Heart right ventricle (tissue), 16 donors: ENCODE results near the gene NELL1. TPM values are rescaled to one million over a fixed set of nuclear protein-coding genes. Genes with fewer than 3 reads are reported as not detected.
"Not testable (repeated sequence)": the region's sequence is repeated elsewhere in the genome, so short reads cannot be mapped to it uniquely, and the experiment has no call there.

Source experiments
- ATAC-seq, 8 donors: fragments of 200-7000 bp; cut with Tn5 transposase; one replicate each; pipeline ENCODE4 v1.9.1; 2020; ENCODE audit warnings: mild to moderate bottlenecking in 8 of 8, moderate library complexity in 8 of 8, moderate number of reproducible peaks in 1 of 8
- DNase-seq, 2 donors: peaks; one replicate each; pipeline ENCODE4 v3.0.0-alpha.2; 2020
- H3K27ac ChIP-seq, 10 donors: fragments of 200-600 bp; sonication (generic) in 2 of 10; one replicate each; pipeline versions ENCODE4 v1.5.0 to v1.8.0; 2020 to 2022; ENCODE audit warnings: mild to moderate bottlenecking in 3 of 10
- H3K27me3 ChIP-seq, 7 donors: fragments of 200-600 bp; one replicate each; pipeline ENCODE4 v1.8.0; 2021 to 2022; ENCODE audit warnings: mild to moderate bottlenecking in 2 of 7
- H3K36me3 ChIP-seq, 9 donors: fragments of 200-600 bp; sonication (generic) in 1 of 9; one replicate each; pipeline versions ENCODE4 v1.5.0 to v1.8.0; 2020 to 2022; ENCODE audit warnings: mild to moderate bottlenecking in 2 of 9
- H3K4me1 ChIP-seq, 9 donors: fragments of 200-600 bp; sonication (generic) in 1 of 9; one replicate each; pipeline versions ENCODE4 v1.5.0 to v1.8.0; 2020 to 2022; ENCODE audit warnings: mild to moderate bottlenecking in 4 of 9
- H3K4me3 ChIP-seq, 10 donors: fragments of 200-600 bp; sonication (generic) in 2 of 10; one replicate each; pipeline versions ENCODE4 v1.5.0 to v1.8.0; 2020 to 2022; ENCODE audit warnings: mild to moderate bottlenecking in 7 of 10, moderate library complexity in 2 of 10
- H3K9me3 ChIP-seq, 11 donors: fragments of 200-600 bp in 10 of 11; sonication (generic) in 2 of 11; one replicate each; pipeline versions ENCODE4 v1.5.0 to v1.8.0; 2013 to 2022; ENCODE audit warnings: mild to moderate bottlenecking in 2 of 11, control low read depth in 1 of 11, moderate library complexity in 1 of 11
- CTCF ChIP-seq, 9 donors: fragments of 200-600 bp; sonication (generic) in 2 of 9; IDR thresholded peaks; one replicate each; pipeline versions ENCODE4 v1.5.0 to v1.8.0; 2021 to 2022; ENCODE audit warnings: antibody characterized with exemption in 9 of 9, mild to moderate bottlenecking in 5 of 9, moderate library complexity in 1 of 9
- WGBS, 2 donors: extraction: QIAGEN DNeasy Blood & Tissue Kit; methylation state at CpG; one replicate each; pipeline ENCODE4 v1.1.7; 2013; ENCODE audit warnings: inconsistent platforms in 1 of 2; 5-methylcytosine and 5-hydroxymethylcytosine counted together
- intact Hi-C, 10 donors: fragments of 100-400 bp; cut with DNase I; formaldehyde crosslinking; loops; one replicate each; pipeline versions ENCODE4 v1.11.1 to v1.14.2; 2022
- polyA plus RNA-seq, 2 donors: library from polyadenylated mRNA; stranded (reverse); fragments of 200-250 nt; gene quantifications; one replicate each; pipeline ENCODE4 v1.2.3, GENCODE V29; 2013
- total RNA-seq, 10 donors: library from RNA; stranded (reverse); fragmentation: NEBNext Ultra II Directional in 3 of 10; extraction: Animal tissue kit (Norgen Biotek cat#: 25700) in 3 of 10; gene quantifications; one replicate each; pipeline versions ENCODE4 v1.2.1 to v1.2.4, GENCODE V29; 2021 to 2023
- donor health status: Arrhythmogenic right ventricular cardiomyopathy.
- donor health status: ischemic (EF 13 %, LVEDD 7.1; RV severe dilation, severe dysfunction).
- donor health status: healthy with polysubstance abuse.
- donor health status: DM: no; HTN: yes; CAD: no.
- donor health status: DM: no; HTN: no; CAD: no.
- donor health status: ischemic (EF 25% LVEDD 6.9; RV normal size, moderate dysfunction).
- donor health status: ischemic (EF 25% LVEDD 5.7; RV mildly dilated, moderate dysfunction).
- donor health status: healthy.
- donor health status: DM: yes; HTN: yes; CAD: no.
- donor health status: Ischemic cardiomyopathy.
- donor health status: ischemic (EF 35%, LVEDD 5.7; RV mildly dilated, moderate dysfunction).
- donor health status: nonischemic (EF 11% LVEDD 7.7; RV severe dilation, severe dysfunction).
- donor health status: DM: yes; HTN: yes; CAD: no.
- donor health status: PGD.
- donor health status: ischemic (EF 29% LVEDD 5.4; RV normal size, mild dysfunction).
- donor health status: nonischemic (EF 23%, LVEDD 6.1; RV moderate dilation, normal function).

The NELL1 gene
- total and polyA plus RNA-seq, 12 donors = not detected

GRCh38 chr11:21262992-21263391, 593.6 kb downstream of the NELL1 start:
- no peak overlapping the region for H3K4me3 ChIP-seq
- no peaks in the 10 kb centered on the region for H3K36me3 ChIP-seq
- no peaks in the 10 kb centered on the region for H3K9me3 ChIP-seq
- no peaks in the 10 kb centered on the region for H3K27me3 ChIP-seq
- TF ChIP-seq CTCF (IDR thresholded peaks at IDR 0.05) = no peak
- no peak overlapping the region for H3K27ac ChIP-seq
- no peaks in the 10 kb centered on the region for H3K4me1 ChIP-seq
- DNase-seq (no peak), ATAC-seq (no peak)
- WGBS, 2 donors = 74 to 86% methylated on average over 4 of the region's 4 CpGs
- intact Hi-C loops = no loop called here

- Histone ChIP-seq H3K4me3 (no peak overlapping the region), H3K9me3 (no peaks in the 10 kb centered on the region), H3K27ac (no peak overlapping the region), H3K27me3 (no peaks in the 10 kb centered on the region), H3K4me1 (no peaks in the 10 kb centered on the region), H3K36me3 (no peaks in the 10 kb centered on the region)
- WGBS, 2 donors = 56 to 57% methylated on average over 1 of the region's 1 CpG
- ATAC-seq (no peak), DNase-seq (no peak)
- intact Hi-C loops = no loop called here
- no peak for TF ChIP-seq CTCF (IDR thresholded peaks at IDR 0.05)
Measured at GRCh38 chr11:21264125-21264524, 594.7 kb downstream of the NELL1 start.

GRCh38 chr11:21268036-21268435, 598.6 kb downstream of the NELL1 start:
- intact Hi-C loops = no loop called here
- no peaks in the 10 kb centered on the region for H3K36me3 ChIP-seq
- H3K9me3 ChIP-seq = peaks cover 0 to 11% (median 0%) of the 10 kb centered on the region in 11 donors
- 46 to 56% methylated on average over 2 of the region's 2 CpGs for WGBS, 2 donors
- H3K27ac ChIP-seq = no peak overlapping the region
- ATAC-seq (no peak), DNase-seq (no peak)
- H3K4me3 ChIP-seq = no peak overlapping the region
- no peak for TF ChIP-seq CTCF (IDR thresholded peaks at IDR 0.05)
- no peaks in the 10 kb centered on the region for H3K4me1 ChIP-seq
- no peaks in the 10 kb centered on the region for H3K27me3 ChIP-seq

GRCh38 chr11:21272139-21272538, 602.8 kb downstream of the NELL1 start:
- WGBS, 2 donors = 70 to 90% methylated on average over 6 of the region's 6 CpGs
- intact Hi-C loops, H3K27me3 ChIP-seq, DNase-seq, H3K4me3 ChIP-seq, H3K27ac ChIP-seq, H3K36me3 ChIP-seq, ATAC-seq, H3K4me1 ChIP-seq: not testable (repeated sequence)
- peaks cover 0 to 13% (median 0%) of the 10 kb centered on the region in 11 donors for H3K9me3 ChIP-seq

- TF ChIP-seq CTCF (IDR thresholded peaks at IDR 0.05) = no peak
- Histone ChIP-seq H3K4me3 (no peak overlapping the region), H3K4me1 (no peaks in the 10 kb centered on the region), H3K9me3 (peaks cover 0 to 18% (median 0%) of the 10 kb centered on the region in 11 donors), H3K27ac (no peak overlapping the region), H3K27me3 (no peaks in the 10 kb centered on the region), H3K36me3 (no peaks in the 10 kb centered on the region)
- WGBS, 2 donors = 60 to 64% methylated on average over 1 of the region's 1 CpG
- DNase-seq = no peak
- ATAC-seq = no peak
- intact Hi-C loops = no loop called here
Measured at GRCh38 chr11:21278840-21279239, 609.5 kb downstream of the NELL1 start.
